HepG2 (cell line): ENCODE measurements around the gene GNB3. TPM values are rescaled to one million over a fixed set of nuclear protein-coding genes. Genes with fewer than 3 reads are reported as not detected.

Source experiments
- BRF2 ChIP-seq: sonication (generic); formaldehyde crosslinking; IDR thresholded peaks from 2 replicates; pipeline ENCODE4 v1.8.1; 2022; ENCODE audit warnings: mild to moderate bottlenecking, missing genetic modification reagents
- HCFC1 ChIP-seq: fragments of 150-350 bp; IDR thresholded peaks from 2 replicates; pipeline ENCODE4 v1.6.1; 2014; ENCODE audit warnings: low read depth, low read length
- HOMEZ ChIP-seq: IDR thresholded peaks from 2 replicates; pipeline ENCODE4 v1.6.1; 2016; ENCODE audit warnings: low read depth
- HOXD1 ChIP-seq: sonication (generic); formaldehyde crosslinking; IDR thresholded peaks from 2 replicates; pipeline ENCODE4 v1.5.0; 2020; ENCODE audit warnings: missing genetic modification reagents
- IRX3 ChIP-seq: sonication (generic); formaldehyde crosslinking; IDR thresholded peaks from 2 replicates; pipeline ENCODE4 v1.8.1; 2023; ENCODE audit warnings: mild to moderate bottlenecking, low read depth, missing genetic modification reagents, borderline replicate concordance
- KAT2B ChIP-seq: fragments of 150-350 bp; IDR thresholded peaks from 2 replicates; pipeline ENCODE4 v1.6.1; 2014; ENCODE audit warnings: low read depth, low read length, borderline replicate concordance
- MTF2 ChIP-seq: sonication (generic); formaldehyde crosslinking; IDR thresholded peaks from 2 replicates; pipeline ENCODE4 v1.5.0; 2020; ENCODE audit warnings: missing genetic modification reagents, borderline replicate concordance
- PATZ1 ChIP-seq: sonication (generic); formaldehyde crosslinking; IDR thresholded peaks from 2 replicates; pipeline ENCODE4 v1.4.0; 2020; ENCODE audit warnings: missing genetic modification reagents
- RNF2 ChIP-seq: fragments of 450-650 bp; conservative IDR thresholded peaks from 2 replicates; pipeline ENCODE4 v1.6.1; 2016; ENCODE audit warnings: low read depth
- SNAI1 ChIP-seq: sonication (generic); formaldehyde crosslinking; IDR thresholded peaks from 2 replicates; pipeline ENCODE4 v1.5.0; 2020; ENCODE audit warnings: mild to moderate bottlenecking, missing genetic modification reagents, borderline replicate concordance
- TSC22D2 ChIP-seq: sonication (generic); formaldehyde crosslinking; IDR thresholded peaks from 2 replicates; pipeline ENCODE4 v1.5.1; 2020; ENCODE audit warnings: missing genetic modification reagents, mild to moderate bottlenecking, borderline replicate concordance
- ZNF256 ChIP-seq: sonication (generic); formaldehyde crosslinking; conservative IDR thresholded peaks from 2 replicates; pipeline ENCODE4 v1.4.0; 2020; ENCODE audit warnings: missing genetic modification reagents
- ZNF343 ChIP-seq: sonication (generic); formaldehyde crosslinking; IDR thresholded peaks from 2 replicates; pipeline ENCODE4 v1.4.0; 2020; ENCODE audit warnings: mild to moderate bottlenecking, missing genetic modification reagents
- ZNF407 ChIP-seq: sonication (generic); formaldehyde crosslinking; IDR thresholded peaks from one replicate; pipeline ENCODE4 v1.5.1; 2020; ENCODE audit warnings: mild to moderate bottlenecking, missing genetic modification reagents; ENCODE audit errors: not compliant biosample characterization
- polyA plus RNA-seq, 8 experiments: library from polyadenylated mRNA; depleted of rRNA in 3 of 8; stranded (reverse) in 7 of 8; unstranded in 1 of 8; fragments of >200 nt; fragmentation: Illumina TruSeq in 4 of 8; extraction: Trizol in 4 of 8; gene quantifications; 2 replicates each; pipeline versions ENCODE4 v1.2.1 to v1.2.3, GENCODE V29; 2011 to 2016; ENCODE audit warnings: low read depth in 4 of 8, missing spikeins in 1 of 8, mixed read lengths in 1 of 8; ENCODE audit not compliant: insufficient read depth in 1 of 8
- total RNA-seq, 5 experiments: library from RNA; depleted of rRNA; stranded (reverse); fragments of >200 nt; fragmentation: Illumina TruSeq; extraction: Trizol; gene quantifications; 2 replicates each; pipeline ENCODE4 v1.2.3, GENCODE V29; 2016; ENCODE audit warnings: low read depth in 1 of 5

GNB3 gene
- total and polyA plus RNA-seq, 2 of the 13 experiments (the other 11 are each of a cell fraction or from before 2014, with no cell fraction given) = 1.3 to 3.6 TPM

- TF ChIP-seq ZNF407 (CRISPR knock-in tag) (peak; percentile 73), HOXD1 (peak; percentile 67; the same call in 1 of the 2 replicates), KAT2B (no peak), HOMEZ (CRISPR knock-in tag) (0 out of 2 replicates have a peak, but pooled peaks have one; percentile 13), TSC22D2 (CRISPR knock-in tag) (peak; percentile 75; the same call in 1 of the 2 replicates), RNF2 (no peak; the same call in 1 of the 2 replicates), SNAI1 (no peak), IRX3 (no peak; the same call in 1 of the 2 replicates), PATZ1 (peak; percentile 77), MTF2 (peak; percentile 24; the same call in 1 of the 2 replicates), BRF2 (no peak; the same call in 1 of the 2 replicates), ZNF343 (CRISPR knock-in tag) (no peak), HCFC1 (peak; percentile 27; the same call in 1 of the 2 replicates), ZNF256 (CRISPR knock-in tag) (no peak)
These were observed 50.3 kb downstream of the GNB3 start (continued) for GRCh38 chr12:6890789-6891645.
